HepG2 (cell line): ENCODE data around the gene FMNL2. TPM values are rescaled to one million over a fixed set of nuclear protein-coding genes. Genes with fewer than 3 reads are reported as not detected.

Experiments
- FOSL2 ChIP-seq: sonication (generic); formaldehyde crosslinking; IDR thresholded peaks from 2 replicates; pipeline ENCODE4 v1.4.0; 2020; ENCODE audit warnings: missing genetic modification reagents
- FOXO4 ChIP-seq: sonication (generic); formaldehyde crosslinking; conservative IDR thresholded peaks from 2 replicates; pipeline ENCODE4 v1.8.1; 2023; ENCODE audit warnings: missing genetic modification reagents
- IKZF5 ChIP-seq: IDR thresholded peaks from 2 replicates; pipeline ENCODE4 v1.6.1; 2018; ENCODE audit warnings: missing genetic modification reagents, mild to moderate bottlenecking, missing compliant biosample characterization
- MBD4 ChIP-seq: IDR thresholded peaks from 2 replicates; pipeline ENCODE4 v1.6.1; 2012; ENCODE audit warnings: low read length, inconsistent platforms, borderline replicate concordance
- NR3C1 ChIP-seq: sonication (generic); formaldehyde crosslinking; IDR thresholded peaks from 2 replicates; pipeline ENCODE4 v1.4.0; 2020; ENCODE audit warnings: missing genetic modification reagents
- RFX3 ChIP-seq: IDR thresholded peaks from 2 replicates; pipeline ENCODE4 v1.6.1; 2016; ENCODE audit warnings: missing biosample characterization, missing genetic modification reagents
- SP2 ChIP-seq: sonication (generic); formaldehyde crosslinking; IDR thresholded peaks from 2 replicates; pipeline ENCODE4 v1.5.1; 2020; ENCODE audit warnings: mild to moderate bottlenecking, missing genetic modification reagents
- TARDBP ChIP-seq: sonication (generic); formaldehyde crosslinking; IDR thresholded peaks from 2 replicates; pipeline ENCODE4 v1.8.0; 2022; ENCODE audit warnings: mild to moderate bottlenecking, missing genetic modification reagents
- ZBTB42 ChIP-seq: sonication (generic); formaldehyde crosslinking; IDR thresholded peaks from 2 replicates; pipeline ENCODE4 v1.5.0; 2020; ENCODE audit warnings: mild to moderate bottlenecking, missing genetic modification reagents
- ZMYM4 ChIP-seq: sonication (generic); formaldehyde crosslinking; IDR thresholded peaks from 2 replicates; pipeline ENCODE4 v1.8.1; 2023; ENCODE audit warnings: mild to moderate bottlenecking, missing genetic modification reagents
- polyA plus RNA-seq, 8 experiments: library from polyadenylated mRNA; depleted of rRNA in 3 of 8; stranded (reverse) in 7 of 8; unstranded in 1 of 8; fragments of >200 nt; fragmentation: Illumina TruSeq in 4 of 8; extraction: Trizol in 4 of 8; gene quantifications; 2 replicates each; pipeline versions ENCODE4 v1.2.1 to v1.2.3, GENCODE V29; 2011 to 2016; ENCODE audit warnings: low read depth in 4 of 8, missing spikeins in 1 of 8, mixed read lengths in 1 of 8; ENCODE audit not compliant: insufficient read depth in 1 of 8
- total RNA-seq, 5 experiments: library from RNA; depleted of rRNA; stranded (reverse); fragments of >200 nt; fragmentation: Illumina TruSeq; extraction: Trizol; gene quantifications; 2 replicates each; pipeline ENCODE4 v1.2.3, GENCODE V29; 2016; ENCODE audit warnings: low read depth in 1 of 5
- TF ChIP-seq, protein P1 (sequence below): IDR thresholded peaks from 2 replicates; pipeline ENCODE4 v1.4.0; 2020; ENCODE audit warnings: mild to moderate bottlenecking, missing genetic modification reagents
- TF ChIP-seq, protein P2 (sequence below): sonication (generic); formaldehyde crosslinking; IDR thresholded peaks from 2 replicates; pipeline ENCODE4 v1.5.0; 2020; ENCODE audit warnings: mild to moderate bottlenecking, missing genetic modification reagents

The FMNL2 gene
- total and polyA plus RNA-seq, 2 of the 13 experiments (the other 11 are each of a cell fraction or from before 2014, with no cell fraction given) = 66.5 to 67.7 TPM

GRCh38 chr2:152456262-152456661 is 121.3 kb downstream of the FMNL2 start (continued):
- TF ChIP-seq, protein P1, sequence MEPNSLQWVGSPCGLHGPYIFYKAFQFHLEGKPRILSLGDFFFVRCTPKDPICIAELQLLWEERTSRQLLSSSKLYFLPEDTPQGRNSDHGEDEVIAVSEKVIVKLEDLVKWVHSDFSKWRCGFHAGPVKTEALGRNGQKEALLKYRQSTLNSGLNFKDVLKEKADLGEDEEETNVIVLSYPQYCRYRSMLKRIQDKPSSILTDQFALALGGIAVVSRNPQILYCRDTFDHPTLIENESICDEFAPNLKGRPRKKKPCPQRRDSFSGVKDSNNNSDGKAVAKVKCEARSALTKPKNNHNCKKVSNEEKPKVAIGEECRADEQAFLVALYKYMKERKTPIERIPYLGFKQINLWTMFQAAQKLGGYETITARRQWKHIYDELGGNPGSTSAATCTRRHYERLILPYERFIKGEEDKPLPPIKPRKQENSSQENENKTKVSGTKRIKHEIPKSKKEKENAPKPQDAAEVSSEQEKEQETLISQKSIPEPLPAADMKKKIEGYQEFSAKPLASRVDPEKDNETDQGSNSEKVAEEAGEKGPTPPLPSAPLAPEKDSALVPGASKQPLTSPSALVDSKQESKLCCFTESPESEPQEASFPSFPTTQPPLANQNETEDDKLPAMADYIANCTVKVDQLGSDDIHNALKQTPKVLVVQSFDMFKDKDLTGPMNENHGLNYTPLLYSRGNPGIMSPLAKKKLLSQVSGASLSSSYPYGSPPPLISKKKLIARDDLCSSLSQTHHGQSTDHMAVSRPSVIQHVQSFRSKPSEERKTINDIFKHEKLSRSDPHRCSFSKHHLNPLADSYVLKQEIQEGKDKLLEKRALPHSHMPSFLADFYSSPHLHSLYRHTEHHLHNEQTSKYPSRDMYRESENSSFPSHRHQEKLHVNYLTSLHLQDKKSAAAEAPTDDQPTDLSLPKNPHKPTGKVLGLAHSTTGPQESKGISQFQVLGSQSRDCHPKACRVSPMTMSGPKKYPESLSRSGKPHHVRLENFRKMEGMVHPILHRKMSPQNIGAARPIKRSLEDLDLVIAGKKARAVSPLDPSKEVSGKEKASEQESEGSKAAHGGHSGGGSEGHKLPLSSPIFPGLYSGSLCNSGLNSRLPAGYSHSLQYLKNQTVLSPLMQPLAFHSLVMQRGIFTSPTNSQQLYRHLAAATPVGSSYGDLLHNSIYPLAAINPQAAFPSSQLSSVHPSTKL = 0 out of 2 replicates have a peak, but pooled peaks have one; percentile 32
- TF ChIP-seq SP2 (CRISPR knock-in tag) = no peak
- peak; percentile 86 for TF ChIP-seq FOSL2
- TF ChIP-seq ZBTB42 (CRISPR knock-in tag) = no peak
- TF ChIP-seq, protein P2, sequence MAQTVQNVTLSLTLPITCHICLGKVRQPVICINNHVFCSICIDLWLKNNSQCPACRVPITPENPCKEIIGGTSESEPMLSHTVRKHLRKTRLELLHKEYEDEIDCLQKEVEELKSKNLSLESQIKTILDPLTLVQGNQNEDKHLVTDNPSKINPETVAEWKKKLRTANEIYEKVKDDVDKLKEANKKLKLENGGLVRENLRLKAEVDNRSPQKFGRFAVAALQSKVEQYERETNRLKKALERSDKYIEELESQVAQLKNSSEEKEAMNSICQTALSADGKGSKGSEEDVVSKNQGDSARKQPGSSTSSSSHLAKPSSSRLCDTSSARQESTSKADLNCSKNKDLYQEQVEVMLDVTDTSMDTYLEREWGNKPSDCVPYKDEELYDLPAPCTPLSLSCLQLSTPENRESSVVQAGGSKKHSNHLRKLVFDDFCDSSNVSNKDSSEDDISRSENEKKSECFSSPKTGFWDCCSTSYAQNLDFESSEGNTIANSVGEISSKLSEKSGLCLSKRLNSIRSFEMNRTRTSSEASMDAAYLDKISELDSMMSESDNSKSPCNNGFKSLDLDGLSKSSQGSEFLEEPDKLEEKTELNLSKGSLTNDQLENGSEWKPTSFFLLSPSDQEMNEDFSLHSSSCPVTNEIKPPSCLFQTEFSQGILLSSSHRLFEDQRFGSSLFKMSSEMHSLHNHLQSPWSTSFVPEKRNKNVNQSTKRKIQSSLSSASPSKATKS (CRISPR knock-in tag) = no peak
- no peak for TF ChIP-seq IKZF5 (CRISPR knock-in tag)
- no peak for TF ChIP-seq TARDBP (CRISPR knock-in tag)
- no peak for TF ChIP-seq MBD4
- TF ChIP-seq FOXO4 = no peak
- no peak for TF ChIP-seq NR3C1 (CRISPR knock-in tag)
- no peak for TF ChIP-seq ZMYM4 (CRISPR knock-in tag)
- TF ChIP-seq RFX3 (CRISPR knock-in tag) = no peak
